Caco-2 (cell line): ENCODE measurements around the gene SLC25A27. TPM values are rescaled to one million over a fixed set of nuclear protein-coding genes. Genes with fewer than 3 reads are reported as not detected.

ENCODE experiments used
- BruUV-seq: library from RNA; stranded (reverse); fragments of 400-500 nt; replicated peaks from 2 replicates; lab custom pipeline; 2021; lab: Mats Ljungman, UMichigan
- CTCF ChIA-PET: fragments of 300-600 bp; sonication (Branson Sonifier 250); formaldehyde crosslinking; loops from one replicate; lab custom pipeline; 2022; ENCODE audit warnings: antibody characterized with exemption; lab: Charles Lee
- POLR2A ChIA-PET: fragments of 300-600 bp; sonication (Branson Sonifier 250); formaldehyde crosslinking; loops from one replicate; lab custom pipeline; 2022; ENCODE audit warnings: antibody characterized with exemption; lab: Charles Lee
- DNase-seq, 2 experiments: peaks; one replicate each; pipeline versions ENCODE4 v3.0.0 to v3.0.0-alpha.2; 2020 to 2022
- H3K27me3 ChIP-seq: replicated peaks from 2 replicates; pipeline ENCODE4 v1.6.0; 2011; ENCODE audit warnings: low read length; ENCODE audit not compliant: control insufficient read depth, insufficient read depth
- H3K36me3 ChIP-seq: 2 replicates; pipeline ENCODE4 v1.5.1; 2011; ENCODE audit warnings: low read length; ENCODE audit not compliant: control insufficient read depth, insufficient read depth
- H3K4me1 ChIP-seq: fragments of 250-450 bp; sonication (Bioruptor Pico); 2 replicates; pipeline ENCODE4 v1.5.1; 2020; ENCODE audit warnings: mild to moderate bottlenecking
- H3K4me3 ChIP-seq: 2 replicates; pipeline ENCODE4 v1.5.1; 2011; ENCODE audit warnings: low read depth, mild to moderate bottlenecking, control low read depth, low read length
- H3K9me3 ChIP-seq: fragments of 250-450 bp; sonication (Bioruptor Pico); 2 replicates; pipeline ENCODE4 v1.5.1; 2020; ENCODE audit warnings: mild to moderate bottlenecking, moderate library complexity
- H3K27ac Mint-ChIP-seq: one replicate; pipeline ENCODE4 v1.8.0; 2022; ENCODE audit warnings: mixed read lengths; ENCODE audit not compliant: unreplicated experiment
- H3K27me3 Mint-ChIP-seq: one replicate; pipeline ENCODE4 v1.8.0; 2022; ENCODE audit warnings: mixed read lengths; ENCODE audit not compliant: insufficient read depth, unreplicated experiment
- H3K36me3 Mint-ChIP-seq: one replicate; pipeline ENCODE4 v1.8.0; 2022; ENCODE audit warnings: mild to moderate bottlenecking, mixed read lengths; ENCODE audit not compliant: insufficient read depth, unreplicated experiment
- H3K4me1 Mint-ChIP-seq: one replicate; pipeline ENCODE4 v1.8.0; 2022; ENCODE audit warnings: low read depth, mixed read lengths; ENCODE audit not compliant: unreplicated experiment
- H3K4me3 Mint-ChIP-seq: one replicate; pipeline ENCODE4 v1.8.0; 2022; ENCODE audit warnings: mild to moderate bottlenecking, moderate library complexity, mixed read lengths; ENCODE audit not compliant: unreplicated experiment
- H3K9me3 Mint-ChIP-seq: one replicate; pipeline ENCODE4 v1.8.0; 2022; ENCODE audit warnings: mixed read lengths; ENCODE audit not compliant: unreplicated experiment
- intact Hi-C: fragments of 100-400 bp; cut with micrococcal nuclease; formaldehyde crosslinking; loops from one replicate; pipeline ENCODE4 v1.10.0; 2022; ENCODE audit not compliant: unreplicated experiment
- total RNA-seq: library from RNA; stranded (reverse); gene quantifications from 2 replicates; pipeline ENCODE4 v1.2.3, GENCODE V29; 2022
- TF ChIP-seq, protein P1 (sequence below), 2 experiments: fragments of 200-600 bp in 1 of 2; IDR thresholded peaks; 1 replicate in 1 of 2; 2 replicates in 1 of 2; pipeline versions ENCODE4 v1.5.1 to v1.8.0; 2011 to 2022; ENCODE audit warnings: antibody characterized with exemption in 1 of 2, control low read depth in 1 of 2, inconsistent platforms in 1 of 2, low read depth in 1 of 2, low read length in 1 of 2, mild to moderate bottlenecking in 1 of 2, moderate library complexity in 1 of 2; ENCODE audit not compliant: insufficient read depth in 1 of 2, severe bottlenecking in 1 of 2, unreplicated experiment in 1 of 2

Gene SLC25A27
- total RNA-seq, 1 experiment from 2014 or later = 0.64 TPM

DNA sequence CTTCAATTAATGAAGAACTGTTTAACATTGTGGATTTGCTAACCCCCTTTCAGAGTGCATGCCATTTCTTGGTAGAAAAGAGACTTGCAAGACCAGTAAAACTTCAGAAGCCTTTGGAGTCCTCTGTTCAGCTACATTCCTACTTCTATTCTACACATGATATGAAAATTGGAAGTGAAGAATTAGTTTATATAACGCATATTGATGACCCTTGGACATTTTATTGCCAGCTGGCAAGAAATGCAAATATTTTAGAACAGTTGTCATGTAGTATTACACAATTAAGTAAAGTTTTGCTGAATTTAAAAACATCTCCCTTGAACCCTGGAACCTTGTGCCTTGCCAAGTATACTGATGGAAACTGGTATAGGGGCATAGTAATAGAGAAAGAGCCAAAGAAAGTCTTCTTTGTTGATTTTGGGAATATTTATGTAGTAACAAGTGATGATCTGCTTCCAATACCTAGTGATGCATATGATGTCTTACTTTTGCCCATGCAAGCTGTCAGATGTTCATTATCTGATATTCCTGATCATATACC, 38.2 kb downstream of the SLC25A27 start:
- H3K9me3 ChIP-seq = no peaks in the 10 kb centered on the region
- Mint-ChIP-seq H3K27me3 (peaks cover 15% of the 10 kb centered on the region), H3K27ac (no peak overlapping the region), H3K36me3 (no peaks in the 10 kb centered on the region), H3K9me3 (no peaks in the 10 kb centered on the region), H3K4me3 (no peak overlapping the region), H3K4me1 (no peaks in the 10 kb centered on the region)
- intact Hi-C loops = no loop called here
- CTCF ChIA-PET = no interaction called here
- DNase-seq = no peak
- H3K27me3 ChIP-seq = no peaks in the 10 kb centered on the region
- H3K36me3 ChIP-seq = no peaks in the 10 kb centered on the region
- BruUV-seq = no TSS peak
- H3K4me1 ChIP-seq = no peaks in the 10 kb centered on the region
- TF ChIP-seq, protein P1, sequence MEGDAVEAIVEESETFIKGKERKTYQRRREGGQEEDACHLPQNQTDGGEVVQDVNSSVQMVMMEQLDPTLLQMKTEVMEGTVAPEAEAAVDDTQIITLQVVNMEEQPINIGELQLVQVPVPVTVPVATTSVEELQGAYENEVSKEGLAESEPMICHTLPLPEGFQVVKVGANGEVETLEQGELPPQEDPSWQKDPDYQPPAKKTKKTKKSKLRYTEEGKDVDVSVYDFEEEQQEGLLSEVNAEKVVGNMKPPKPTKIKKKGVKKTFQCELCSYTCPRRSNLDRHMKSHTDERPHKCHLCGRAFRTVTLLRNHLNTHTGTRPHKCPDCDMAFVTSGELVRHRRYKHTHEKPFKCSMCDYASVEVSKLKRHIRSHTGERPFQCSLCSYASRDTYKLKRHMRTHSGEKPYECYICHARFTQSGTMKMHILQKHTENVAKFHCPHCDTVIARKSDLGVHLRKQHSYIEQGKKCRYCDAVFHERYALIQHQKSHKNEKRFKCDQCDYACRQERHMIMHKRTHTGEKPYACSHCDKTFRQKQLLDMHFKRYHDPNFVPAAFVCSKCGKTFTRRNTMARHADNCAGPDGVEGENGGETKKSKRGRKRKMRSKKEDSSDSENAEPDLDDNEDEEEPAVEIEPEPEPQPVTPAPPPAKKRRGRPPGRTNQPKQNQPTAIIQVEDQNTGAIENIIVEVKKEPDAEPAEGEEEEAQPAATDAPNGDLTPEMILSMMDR (IDR thresholded peaks at IDR 0.05; ENCODE audit: insufficient read depth in 1 of 2, low read depth in 1 of 2, low read length in 1 of 2, severe bottlenecking in 1 of 2, unreplicated experiment in 1 of 2) = no peak
- POLR2A ChIA-PET = no interaction called here
- H3K4me3 ChIP-seq = no peak overlapping the region

DNA sequence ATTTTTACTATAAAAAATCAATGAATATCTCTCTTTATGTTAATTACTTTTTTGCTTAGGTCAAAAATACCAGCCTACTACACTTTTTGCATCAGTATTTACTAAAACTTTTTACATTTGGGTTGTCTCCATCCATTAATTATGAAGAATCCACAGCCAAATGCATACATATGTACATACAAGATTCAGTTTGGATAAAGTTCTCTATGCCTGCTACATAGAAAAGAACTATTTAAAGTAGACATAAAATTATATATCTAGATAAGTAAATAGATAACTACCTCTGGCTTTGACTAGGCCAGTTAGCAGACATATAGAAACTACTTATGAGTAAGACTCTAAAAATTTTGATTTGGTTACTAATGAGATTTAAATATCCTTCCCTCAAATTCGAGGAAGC, 47.2 kb downstream of the SLC25A27 start:
- no TSS peak for BruUV-seq
- no peaks in the 10 kb centered on the region for H3K9me3 Mint-ChIP-seq
- H3K4me3 ChIP-seq = no peak overlapping the region
- H3K27me3 ChIP-seq = no peaks in the 10 kb centered on the region
- H3K27me3 Mint-ChIP-seq = peaks cover 17% of the 10 kb centered on the region
- no peaks in the 10 kb centered on the region for H3K36me3 Mint-ChIP-seq
- no peak overlapping the region for H3K27ac Mint-ChIP-seq
- intact Hi-C loops = loop anchor here (10.0 kb wide), 1 partner anchor 295 kb away; no protein-coding TSS in a partner anchor
- H3K4me1 Mint-ChIP-seq = no peaks in the 10 kb centered on the region
- no peak overlapping the region for H3K4me3 Mint-ChIP-seq
- no peak for DNase-seq
- CTCF ChIA-PET = no interaction called here
- H3K4me1 ChIP-seq = no peaks in the 10 kb centered on the region
- H3K9me3 ChIP-seq = no peaks in the 10 kb centered on the region
- no peaks in the 10 kb centered on the region for H3K36me3 ChIP-seq
- TF ChIP-seq, protein P1 (IDR thresholded peaks at IDR 0.05; ENCODE audit: insufficient read depth in 1 of 2, low read depth in 1 of 2, low read length in 1 of 2, severe bottlenecking in 1 of 2, unreplicated experiment in 1 of 2) = no peak
- POLR2A ChIA-PET = no interaction called here

DNA sequence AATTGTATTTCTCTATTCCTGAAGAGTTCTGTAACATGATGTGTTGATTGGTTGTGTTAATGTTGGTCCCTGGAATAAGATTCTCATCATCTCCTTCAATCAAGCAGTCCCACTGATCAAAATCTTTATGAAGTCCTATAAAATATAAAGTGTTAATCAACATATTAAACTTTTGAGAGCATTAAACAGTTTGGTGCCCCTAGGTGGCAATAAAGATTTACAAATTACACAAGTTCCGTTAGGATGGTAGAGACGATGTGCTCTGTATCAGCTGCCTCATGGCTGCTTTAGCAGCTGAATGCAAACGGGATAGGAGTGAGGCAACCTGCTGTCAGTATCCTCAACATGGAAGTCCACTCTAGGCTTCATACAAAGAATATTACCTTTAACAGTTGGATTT, 51.8 kb downstream of the SLC25A27 start:
- H3K4me1 ChIP-seq = no peaks in the 10 kb centered on the region
- no peak for DNase-seq
- TF ChIP-seq, protein P1 (IDR thresholded peaks at IDR 0.05; ENCODE audit: insufficient read depth in 1 of 2, low read depth in 1 of 2, low read length in 1 of 2, severe bottlenecking in 1 of 2, unreplicated experiment in 1 of 2) = no peak
- intact Hi-C loops = loop anchor here (10.0 kb wide), 1 partner anchor 290 kb away; no protein-coding TSS in a partner anchor
- POLR2A ChIA-PET = no interaction called here
- H3K4me3 ChIP-seq = no peak overlapping the region
- H3K4me3 Mint-ChIP-seq = no peak overlapping the region
- no TSS peak for BruUV-seq
- H3K27me3 ChIP-seq = no peaks in the 10 kb centered on the region
- no peaks in the 10 kb centered on the region for H3K9me3 ChIP-seq
- H3K9me3 Mint-ChIP-seq = no peaks in the 10 kb centered on the region
- H3K27me3 Mint-ChIP-seq = peaks cover 10% of the 10 kb centered on the region
- CTCF ChIA-PET = no interaction called here
- H3K36me3 ChIP-seq = no peaks in the 10 kb centered on the region
- H3K36me3 Mint-ChIP-seq = no peaks in the 10 kb centered on the region
- H3K27ac Mint-ChIP-seq = no peak overlapping the region
- no peaks in the 10 kb centered on the region for H3K4me1 Mint-ChIP-seq
